ENCODE measurements around the gene TMEM30A.

TMEM30A gene

DNA sequence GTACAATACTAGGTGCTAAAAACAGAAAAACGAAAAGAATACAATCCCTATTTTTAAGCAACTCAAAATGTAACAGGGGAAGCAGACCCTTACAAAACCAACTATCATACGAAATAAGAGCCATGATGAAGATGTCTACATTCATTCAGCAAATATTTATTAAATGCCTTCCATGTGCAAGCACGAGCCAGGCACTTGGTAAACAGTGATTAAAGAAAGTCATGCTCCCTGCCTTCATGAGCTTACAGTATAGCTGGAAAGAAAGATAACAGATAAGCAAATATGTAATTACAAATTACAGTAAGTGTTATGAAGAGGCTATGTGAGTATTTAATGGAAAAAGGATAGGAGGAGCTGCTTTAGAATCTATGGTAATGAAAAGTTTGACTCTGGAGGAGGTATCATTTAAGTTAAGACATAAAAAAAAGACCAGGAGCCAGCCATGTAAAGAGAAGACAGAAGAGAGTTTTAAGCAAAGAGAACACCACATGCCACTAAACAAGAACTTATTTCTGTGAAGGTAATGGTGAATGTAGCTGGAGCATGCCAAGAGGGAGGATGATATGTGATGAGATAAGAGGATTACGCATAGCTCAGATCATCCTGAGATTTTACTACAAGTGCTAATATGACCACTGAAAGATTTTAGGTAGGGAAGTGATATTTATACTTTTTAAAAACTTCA lies 21.7 kb downstream of the TMEM30A start:
- Histone ChIP-seq H3K4me3 (ENCODE audit: insufficient read length, low read depth) (no peak overlapping the region), H3K9me3 (ENCODE audit: insufficient read depth, low read length) (no peaks in the 10 kb centered on the region), H3K4me1 (ENCODE audit: insufficient read depth, insufficient read length) (no peaks in the 10 kb centered on the region), H3K9ac (ENCODE audit: insufficient read length, low read depth) (no peak overlapping the region), H3K27me3 (ENCODE audit: insufficient read depth, insufficient read length) (no peaks in the 10 kb centered on the region), H3K36me3 (ENCODE audit: insufficient read depth, insufficient read length, low read length) (peaks cover 33% of the 10 kb centered on the region)
- TF ChIP-seq YY1 (IDR thresholded peaks at IDR 0.05; ENCODE audit: insufficient read depth, insufficient read length) (no peak), ZNF274 (IDR thresholded peaks at IDR 0.05; ENCODE audit: low read depth, low read length) (no peak), SUZ12 (IDR thresholded peaks at IDR 0.05; ENCODE audit: extremely low read depth, insufficient read depth, insufficient read length) (no peak)
- no peak for DNase-seq (ENCODE audit: low read depth, low spot score)

DNA sequence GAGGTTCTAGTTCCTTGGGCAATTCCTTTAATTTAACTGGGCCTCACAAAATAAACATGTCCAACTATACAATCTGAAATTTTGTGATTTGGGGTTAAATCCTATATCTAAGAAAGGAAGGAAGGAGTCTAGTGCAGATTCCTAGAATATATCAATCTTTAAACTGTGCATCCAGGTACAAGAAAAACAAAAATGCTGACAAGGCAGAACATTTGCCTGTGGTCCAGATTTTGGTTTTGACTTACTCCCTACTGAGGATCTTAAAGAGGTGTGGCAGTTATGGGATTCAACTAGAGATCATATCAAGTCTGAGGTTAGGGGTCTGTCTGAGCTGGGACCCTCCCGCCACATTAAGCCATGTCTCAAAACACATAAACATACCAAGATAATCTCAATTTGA lies 23.3 kb downstream of the TMEM30A start:
- Histone ChIP-seq H3K9ac (ENCODE audit: insufficient read length, low read depth) (no peak overlapping the region), H3K4me1 (ENCODE audit: insufficient read depth, insufficient read length) (no peaks in the 10 kb centered on the region), H3K9me3 (ENCODE audit: insufficient read depth, low read length) (no peaks in the 10 kb centered on the region), H3K4me3 (ENCODE audit: insufficient read length, low read depth) (no peak overlapping the region), H3K36me3 (ENCODE audit: insufficient read depth, insufficient read length, low read length) (peaks cover 33% of the 10 kb centered on the region), H3K27me3 (ENCODE audit: insufficient read depth, insufficient read length) (no peaks in the 10 kb centered on the region)
- no peak for TF ChIP-seq SUZ12 (IDR thresholded peaks at IDR 0.05; ENCODE audit: extremely low read depth, insufficient read depth, insufficient read length)
- TF ChIP-seq ZNF274 (IDR thresholded peaks at IDR 0.05; ENCODE audit: low read depth, low read length) = no peak
- TF ChIP-seq YY1 (IDR thresholded peaks at IDR 0.05; ENCODE audit: insufficient read depth, insufficient read length) = no peak
- no peak for DNase-seq (ENCODE audit: low read depth, low spot score)

DNA sequence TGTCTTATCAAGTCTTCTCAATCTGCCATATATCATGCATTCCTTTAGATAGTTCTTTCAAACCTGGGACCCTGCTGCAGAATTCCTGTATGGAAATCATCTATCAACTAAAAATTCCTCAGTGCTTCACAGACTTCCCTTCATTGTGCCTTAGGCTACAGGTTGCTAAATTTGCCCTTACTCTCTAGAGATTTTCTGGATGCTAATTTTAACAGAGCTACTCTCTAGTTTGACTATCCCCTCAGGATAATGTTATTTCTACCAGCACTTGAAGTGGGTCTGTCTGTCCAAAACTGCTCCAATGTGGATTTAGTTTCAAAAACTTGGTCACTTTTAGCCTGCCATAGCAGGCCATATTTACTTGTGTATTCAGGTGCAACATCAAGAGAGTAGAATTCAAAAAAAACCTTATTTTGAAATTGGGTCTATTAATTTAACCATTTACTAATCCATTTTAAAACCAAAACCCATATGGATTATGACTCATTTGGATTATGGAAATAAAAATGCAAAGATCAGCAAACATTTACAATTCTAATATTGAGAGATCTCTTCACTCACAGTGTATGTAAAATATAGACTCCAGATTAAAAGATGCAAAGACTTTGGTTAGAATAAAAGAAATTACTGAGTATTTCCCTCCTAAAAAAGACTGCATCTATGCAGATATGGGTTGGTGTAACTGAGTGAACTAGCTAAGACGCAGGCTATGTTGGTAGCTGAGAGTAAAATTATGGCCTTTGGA lies 27.1 kb downstream of the TMEM30A start:
- no peaks in the 10 kb centered on the region for H3K27me3 ChIP-seq (ENCODE audit: insufficient read depth, insufficient read length)
- no peaks in the 10 kb centered on the region for H3K9me3 ChIP-seq (ENCODE audit: insufficient read depth, low read length)
- H3K9ac ChIP-seq (ENCODE audit: insufficient read length, low read depth) = no peak overlapping the region
- no peaks in the 10 kb centered on the region for H3K4me1 ChIP-seq (ENCODE audit: insufficient read depth, insufficient read length)
- H3K4me3 ChIP-seq (ENCODE audit: insufficient read length, low read depth) = no peak overlapping the region
- peaks cover 38% of the 10 kb centered on the region for H3K36me3 ChIP-seq (ENCODE audit: insufficient read depth, insufficient read length, low read length)
- no peak for DNase-seq (ENCODE audit: low read depth, low spot score)
- TF ChIP-seq SUZ12 (IDR thresholded peaks at IDR 0.05; ENCODE audit: extremely low read depth, insufficient read depth, insufficient read length) = no peak
- TF ChIP-seq ZNF274 (IDR thresholded peaks at IDR 0.05; ENCODE audit: low read depth, low read length) = no peak
- no peak for TF ChIP-seq YY1 (IDR thresholded peaks at IDR 0.05; ENCODE audit: insufficient read depth, insufficient read length)

GRCh38 chr6:75250552-75250951 lies 34.0 kb downstream of the TMEM30A start:
- H3K9ac ChIP-seq (ENCODE audit: insufficient read length, low read depth) = no peak overlapping the region
- H3K4me3 ChIP-seq (ENCODE audit: insufficient read length, low read depth) = no peak overlapping the region
- H3K4me1 ChIP-seq (ENCODE audit: insufficient read depth, insufficient read length) = no peaks in the 10 kb centered on the region
- peaks cover 10% of the 10 kb centered on the region for H3K36me3 ChIP-seq (ENCODE audit: insufficient read depth, insufficient read length, low read length)
- no peak for TF ChIP-seq SUZ12 (IDR thresholded peaks at IDR 0.05; ENCODE audit: extremely low read depth, insufficient read depth, insufficient read length)
- H3K27me3 ChIP-seq (ENCODE audit: insufficient read depth, insufficient read length) = no peaks in the 10 kb centered on the region
- no peak for DNase-seq (ENCODE audit: low read depth, low spot score)
- no peaks in the 10 kb centered on the region for H3K9me3 ChIP-seq (ENCODE audit: insufficient read depth, low read length)

GRCh38 chr6:75249837-75250236 lies 34.8 kb downstream of the TMEM30A start:
- H3K9ac ChIP-seq (ENCODE audit: insufficient read length, low read depth) = no peak overlapping the region
- H3K4me1 ChIP-seq (ENCODE audit: insufficient read depth, insufficient read length) = no peaks in the 10 kb centered on the region
- no peaks in the 10 kb centered on the region for H3K27me3 ChIP-seq (ENCODE audit: insufficient read depth, insufficient read length)
- H3K36me3 ChIP-seq (ENCODE audit: insufficient read depth, insufficient read length, low read length) = peaks cover 3% of the 10 kb centered on the region
- no peaks in the 10 kb centered on the region for H3K9me3 ChIP-seq (ENCODE audit: insufficient read depth, low read length)
- no peak for TF ChIP-seq YY1 (IDR thresholded peaks at IDR 0.05; ENCODE audit: insufficient read depth, insufficient read length)
- TF ChIP-seq ZNF274 (IDR thresholded peaks at IDR 0.05; ENCODE audit: low read depth, low read length) = no peak
- TF ChIP-seq SUZ12 (IDR thresholded peaks at IDR 0.05; ENCODE audit: extremely low read depth, insufficient read depth, insufficient read length) = no peak
- DNase-seq (ENCODE audit: low read depth, low spot score) = no peak
- H3K4me3 ChIP-seq (ENCODE audit: insufficient read length, low read depth) = no peak overlapping the region

DNA sequence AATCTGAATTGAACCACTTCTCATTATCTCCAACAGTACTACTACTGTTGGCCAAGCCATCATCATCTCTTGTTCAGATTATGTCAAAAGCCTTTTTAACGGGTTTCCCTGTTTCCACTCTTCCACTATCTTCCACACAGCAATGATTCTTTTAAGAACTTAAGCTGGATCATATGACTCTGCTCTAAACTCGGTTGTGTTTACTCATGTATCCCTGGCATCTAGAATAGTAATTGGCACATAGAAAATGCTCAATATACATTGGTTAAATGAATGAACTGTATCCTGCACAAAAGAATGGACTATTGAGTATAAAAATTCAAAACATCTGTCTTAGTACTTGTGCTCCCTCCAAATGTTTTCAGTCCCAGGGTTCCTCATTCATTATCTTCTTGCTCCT lies 38.2 kb downstream of the TMEM30A start:
- H3K27me3 ChIP-seq (ENCODE audit: insufficient read depth, insufficient read length) = no peaks in the 10 kb centered on the region
- no peak for TF ChIP-seq YY1 (IDR thresholded peaks at IDR 0.05; ENCODE audit: insufficient read depth, insufficient read length)
- TF ChIP-seq ZNF274 (IDR thresholded peaks at IDR 0.05; ENCODE audit: low read depth, low read length) = no peak
- TF ChIP-seq SUZ12 (IDR thresholded peaks at IDR 0.05; ENCODE audit: extremely low read depth, insufficient read depth, insufficient read length) = no peak
- no peak overlapping the region for H3K4me3 ChIP-seq (ENCODE audit: insufficient read length, low read depth)
- H3K9ac ChIP-seq (ENCODE audit: insufficient read length, low read depth) = no peak overlapping the region
- H3K9me3 ChIP-seq (ENCODE audit: insufficient read depth, low read length) = no peaks in the 10 kb centered on the region
- no peak for DNase-seq (ENCODE audit: low read depth, low spot score)
- peaks cover 1% of the 10 kb centered on the region for H3K36me3 ChIP-seq (ENCODE audit: insufficient read depth, insufficient read length, low read length)
- H3K4me1 ChIP-seq (ENCODE audit: insufficient read depth, insufficient read length) = no peaks in the 10 kb centered on the region

DNA sequence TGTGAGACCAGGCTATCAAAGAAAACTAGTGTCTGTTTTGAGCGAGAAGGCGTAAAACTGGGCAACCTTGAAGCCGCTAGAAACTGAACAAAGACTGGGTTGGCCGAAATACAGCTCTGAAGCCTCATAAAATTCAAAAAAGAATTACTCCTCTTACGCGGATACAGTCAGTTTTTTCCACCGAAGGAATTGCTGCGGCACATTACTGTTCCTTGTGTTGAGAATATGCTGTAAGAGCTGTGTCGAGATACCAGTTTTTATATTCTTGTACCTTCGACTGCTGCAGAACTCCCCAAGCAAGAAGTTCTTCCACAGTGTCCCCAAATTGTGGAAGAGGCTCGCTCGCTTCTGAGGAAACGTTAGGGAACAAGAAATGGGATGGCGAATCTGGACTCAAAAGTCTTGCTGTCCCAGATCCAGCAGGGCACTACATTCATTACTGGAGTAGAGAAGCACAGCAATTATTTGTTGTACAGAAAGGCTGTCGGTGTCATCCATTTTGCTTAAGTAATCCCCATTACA lies 40.5 kb downstream of the TMEM30A start:
- TF ChIP-seq YY1 (IDR thresholded peaks at IDR 0.05; ENCODE audit: insufficient read depth, insufficient read length) = no peak
- H3K9ac ChIP-seq (ENCODE audit: insufficient read length, low read depth) = peak overlapping the region; percentile 87
- H3K4me3 ChIP-seq (ENCODE audit: insufficient read length, low read depth) = peak overlapping the region; percentile 69
- peaks cover 23% of the 10 kb centered on the region for H3K36me3 ChIP-seq (ENCODE audit: insufficient read depth, insufficient read length, low read length)
- no peaks in the 10 kb centered on the region for H3K27me3 ChIP-seq (ENCODE audit: insufficient read depth, insufficient read length)
- no peaks in the 10 kb centered on the region for H3K4me1 ChIP-seq (ENCODE audit: insufficient read depth, insufficient read length)
- no peaks in the 10 kb centered on the region for H3K9me3 ChIP-seq (ENCODE audit: insufficient read depth, low read length)
- no peak for DNase-seq (ENCODE audit: low read depth, low spot score)
